ENCODE data around the gene NOTCH2. TPM values are rescaled to one million over a fixed set of nuclear protein-coding genes. Genes with fewer than 3 reads are reported as not detected.
A peak's percentile ranks its signal among the peaks of the same experiment; 100 is the strongest.
"Not testable (repeated sequence)": the region's sequence is repeated elsewhere in the genome, so short reads cannot be mapped to it uniquely, and the experiment has no call there.

NOTCH2 gene
- total and polyA plus RNA-seq, 4 donors, result 43.7 to 131 (median 78.1) TPM

DNA sequence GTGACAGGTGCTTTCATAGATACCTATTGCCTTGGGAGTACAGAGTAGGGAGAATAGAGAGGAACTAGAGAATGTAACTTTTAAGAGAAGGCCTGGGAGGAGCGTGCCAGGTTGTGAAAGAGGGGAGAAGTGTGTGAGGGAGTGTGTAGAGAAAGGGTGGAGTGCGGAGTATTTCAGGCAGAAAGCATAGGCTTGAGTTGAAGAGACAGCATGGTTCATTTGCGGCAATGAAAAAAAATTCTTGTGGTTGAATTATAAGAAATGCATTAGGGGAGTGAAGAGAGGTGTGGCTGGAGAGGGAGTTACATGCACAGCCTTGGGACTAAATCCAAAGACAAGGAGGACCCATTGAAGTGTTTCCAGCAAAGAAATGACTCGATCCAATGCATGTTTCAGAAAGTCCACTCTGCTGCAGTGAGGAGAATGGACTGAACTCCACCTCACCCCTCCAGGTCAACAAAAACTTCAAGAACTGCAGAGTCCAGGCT is 91.4 kb downstream of the NOTCH2 start:
- H3K4me1 ChIP-seq (ENCODE audit: control insufficient read depth, insufficient read depth, low read length), result peaks cover 6% of the 10 kb centered on the region
- peak in 1 of 6 donors; percentile 51 for DNase-seq (ENCODE audit: low read depth in 4 of 6, low spot score in 6 of 6)
- peak overlapping the region; percentile 17 for H3K27ac ChIP-seq (ENCODE audit: low read depth, low read length)
- no peak overlapping the region for H3K4me3 ChIP-seq (ENCODE audit: low read depth, low read length)
- no peaks in the 10 kb centered on the region for H3K36me3 ChIP-seq (ENCODE audit: control insufficient read depth, insufficient read depth, low read length)
- H3K9me3 ChIP-seq (ENCODE audit: control insufficient read depth, insufficient read depth, low read length), result no peaks in the 10 kb centered on the region
- 72% methylated on average over 4 of the region's 4 CpGs for WGBS (ENCODE audit: insufficient coverage)
- H3K27me3 ChIP-seq (ENCODE audit: control insufficient read depth, insufficient read depth, low read length), result no peaks in the 10 kb centered on the region

DNA sequence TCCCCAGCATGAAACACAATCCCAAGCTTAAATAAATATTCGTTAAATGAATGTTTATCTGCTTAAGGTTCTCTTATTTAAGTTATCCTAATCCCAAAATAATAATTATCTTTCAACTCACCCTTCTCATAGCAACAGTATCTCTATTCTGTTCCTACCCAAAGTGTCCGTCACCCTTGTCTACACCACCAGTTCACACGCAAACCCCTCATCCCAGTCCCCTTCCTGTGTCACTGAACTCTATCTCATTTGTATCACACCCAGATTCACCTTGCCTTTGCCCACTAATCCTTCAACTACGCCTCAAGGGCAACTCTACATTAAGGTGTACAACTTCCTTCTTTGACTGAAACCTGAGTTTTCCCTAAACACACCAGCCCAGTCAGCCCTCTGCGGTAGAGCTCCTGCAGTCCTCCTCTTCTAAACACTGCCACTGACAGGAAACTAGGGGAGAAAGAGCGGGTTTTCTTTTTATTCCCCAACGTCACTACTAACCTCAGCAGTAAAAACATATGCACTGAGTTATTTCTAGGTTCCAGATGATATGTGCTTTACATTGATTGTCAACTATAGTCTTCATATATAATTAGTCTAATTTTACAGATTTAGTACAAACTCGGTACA is 92.2 kb downstream of the NOTCH2 start:
- not testable (repeated sequence) for H3K4me1 ChIP-seq (ENCODE audit: control insufficient read depth, insufficient read depth, low read length); H3K27ac ChIP-seq (ENCODE audit: low read depth, low read length); H3K4me3 ChIP-seq (ENCODE audit: low read depth, low read length); H3K36me3 ChIP-seq (ENCODE audit: control insufficient read depth, insufficient read depth, low read length); H3K9me3 ChIP-seq (ENCODE audit: control insufficient read depth, insufficient read depth, low read length); DNase-seq (ENCODE audit: low read depth in 4 of 6, low spot score in 6 of 6); H3K27me3 ChIP-seq (ENCODE audit: control insufficient read depth, insufficient read depth, low read length)
- WGBS (ENCODE audit: insufficient coverage), result 93% methylated on average over 2 of the region's 8 CpGs

- not testable (repeated sequence) for H3K4me1 ChIP-seq (ENCODE audit: control insufficient read depth, insufficient read depth, low read length); H3K27me3 ChIP-seq (ENCODE audit: control insufficient read depth, insufficient read depth, low read length); H3K4me3 ChIP-seq (ENCODE audit: low read depth, low read length); H3K27ac ChIP-seq (ENCODE audit: low read depth, low read length); H3K36me3 ChIP-seq (ENCODE audit: control insufficient read depth, insufficient read depth, low read length); H3K9me3 ChIP-seq (ENCODE audit: control insufficient read depth, insufficient read depth, low read length); DNase-seq (ENCODE audit: low read depth in 4 of 6, low spot score in 6 of 6)
- WGBS (ENCODE audit: insufficient coverage), result 50% methylated on average over 1 of the region's 5 CpGs
Measured at GRCh38 chr1:119975582-119976254, 93.7 kb downstream of the NOTCH2 start.

DNA sequence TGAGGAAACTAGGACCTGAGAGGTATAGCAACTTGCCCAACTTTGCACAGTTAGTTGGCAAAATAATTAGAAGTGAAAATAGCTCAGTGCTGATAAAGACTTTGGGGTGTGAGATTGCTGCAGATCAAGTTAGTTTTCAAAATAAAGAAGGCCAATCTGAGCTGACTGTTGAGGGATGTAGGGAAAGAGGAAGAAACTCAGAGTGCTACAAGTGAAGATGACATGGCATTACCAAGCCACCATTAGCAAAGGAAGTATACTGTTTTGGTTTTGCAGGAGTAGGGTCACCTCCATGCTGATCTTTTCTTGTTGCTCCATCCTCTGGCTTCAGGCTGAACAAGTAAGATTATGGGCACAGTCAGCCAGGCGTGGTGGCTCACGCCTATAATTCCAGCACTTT is 94.5 kb downstream of the NOTCH2 start:
- Histone ChIP-seq H3K27ac (ENCODE audit: low read depth, low read length) (no peak overlapping the region), H3K9me3 (ENCODE audit: control insufficient read depth, insufficient read depth, low read length) (no peaks in the 10 kb centered on the region), H3K4me1 (ENCODE audit: control insufficient read depth, insufficient read depth, low read length) (peaks cover 6% of the 10 kb centered on the region), H3K27me3 (ENCODE audit: control insufficient read depth, insufficient read depth, low read length) (no peaks in the 10 kb centered on the region), H3K4me3 (ENCODE audit: low read depth, low read length) (no peak overlapping the region), H3K36me3 (ENCODE audit: control insufficient read depth, insufficient read depth, low read length) (peaks cover 3% of the 10 kb centered on the region)
- WGBS (ENCODE audit: insufficient coverage), result 100% methylated on average over 2 of the region's 2 CpGs
- no peak for DNase-seq (ENCODE audit: low read depth in 4 of 6, low spot score in 6 of 6)

DNA sequence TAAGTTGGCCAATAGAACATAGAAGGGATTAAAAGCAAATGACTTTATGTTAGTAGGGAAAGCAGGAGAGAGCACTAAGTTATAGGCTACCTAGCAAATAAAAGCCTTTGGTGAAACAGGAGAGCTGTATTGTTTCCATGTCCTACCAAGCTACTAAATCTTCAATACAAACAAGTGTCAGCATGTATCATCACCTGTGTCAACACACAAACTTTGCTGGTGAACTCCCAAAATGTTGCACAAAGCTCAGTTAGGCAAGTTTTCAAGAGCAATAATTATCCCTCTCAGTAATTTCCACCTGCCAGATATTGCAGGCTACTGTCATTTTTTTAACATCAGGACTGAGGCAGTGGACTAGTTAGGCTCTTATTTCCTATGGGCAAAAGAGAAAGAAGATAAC is 95.4 kb downstream of the NOTCH2 start:
- peaks cover 3% of the 10 kb centered on the region for H3K36me3 ChIP-seq (ENCODE audit: control insufficient read depth, insufficient read depth, low read length)
- H3K4me3 ChIP-seq (ENCODE audit: low read depth, low read length), result no peak overlapping the region
- DNase-seq (ENCODE audit: low read depth in 4 of 6, low spot score in 6 of 6), result no peak
- H3K27me3 ChIP-seq (ENCODE audit: control insufficient read depth, insufficient read depth, low read length), result no peaks in the 10 kb centered on the region
- H3K4me1 ChIP-seq (ENCODE audit: control insufficient read depth, insufficient read depth, low read length), result peaks cover 6% of the 10 kb centered on the region
- no peak overlapping the region for H3K27ac ChIP-seq (ENCODE audit: low read depth, low read length)
- no peaks in the 10 kb centered on the region for H3K9me3 ChIP-seq (ENCODE audit: control insufficient read depth, insufficient read depth, low read length)

GRCh38 chr1:119971710-119972570 is 97.5 kb downstream of the NOTCH2 start:
- Histone ChIP-seq H3K4me3 (ENCODE audit: low read depth, low read length) (no peak overlapping the region), H3K9me3 (ENCODE audit: control insufficient read depth, insufficient read depth, low read length) (no peaks in the 10 kb centered on the region), H3K27me3 (ENCODE audit: control insufficient read depth, insufficient read depth, low read length) (no peaks in the 10 kb centered on the region), H3K4me1 (ENCODE audit: control insufficient read depth, insufficient read depth, low read length) (no peaks in the 10 kb centered on the region), H3K27ac (ENCODE audit: low read depth, low read length) (no peak overlapping the region), H3K36me3 (ENCODE audit: control insufficient read depth, insufficient read depth, low read length) (peaks cover 3% of the 10 kb centered on the region)
- DNase-seq (ENCODE audit: low read depth in 4 of 6, low spot score in 6 of 6), result no peak
- WGBS (ENCODE audit: insufficient coverage), result 100% methylated on average over 2 of the region's 4 CpGs

DNA sequence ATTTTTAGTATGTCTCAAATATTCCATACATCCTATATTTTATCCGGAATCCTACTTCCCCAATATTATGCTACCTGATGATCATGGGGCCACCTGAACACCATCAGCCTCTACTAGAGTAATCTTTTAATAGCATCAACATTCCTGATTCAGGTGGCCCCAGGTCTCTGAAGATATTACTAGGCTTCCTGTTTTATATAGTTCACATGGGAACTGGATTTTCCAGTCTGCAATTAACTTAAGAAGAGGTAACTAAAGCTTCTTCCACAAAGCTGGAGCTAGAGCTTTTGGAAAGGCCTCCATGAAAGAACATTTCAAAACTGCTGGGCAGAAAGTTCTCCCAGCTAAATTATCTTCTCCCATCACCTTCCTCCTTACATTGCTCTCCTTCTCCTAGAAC is 100.9 kb downstream of the NOTCH2 start:
- Histone ChIP-seq H3K4me3 (ENCODE audit: low read depth, low read length) (no peak overlapping the region), H3K4me1 (ENCODE audit: control insufficient read depth, insufficient read depth, low read length) (peaks cover 8% of the 10 kb centered on the region), H3K27ac (ENCODE audit: low read depth, low read length) (no peak overlapping the region), H3K9me3 (ENCODE audit: control insufficient read depth, insufficient read depth, low read length) (no peaks in the 10 kb centered on the region), H3K36me3 (ENCODE audit: control insufficient read depth, insufficient read depth, low read length) (peaks cover 5% of the 10 kb centered on the region), H3K27me3 (ENCODE audit: control insufficient read depth, insufficient read depth, low read length) (no peaks in the 10 kb centered on the region)
- WGBS (ENCODE audit: insufficient coverage), result no CpG with 5 or more reads among the region's 1 CpG
- no peak for DNase-seq (ENCODE audit: low read depth in 4 of 6, low spot score in 6 of 6)

GRCh38 chr1:119968068-119968492 is 101.4 kb downstream of the NOTCH2 start:
- Histone ChIP-seq H3K36me3 (ENCODE audit: control insufficient read depth, insufficient read depth, low read length) (peaks cover 5% of the 10 kb centered on the region), H3K27ac (ENCODE audit: low read depth, low read length) (no peak overlapping the region), H3K27me3 (ENCODE audit: control insufficient read depth, insufficient read depth, low read length) (no peaks in the 10 kb centered on the region), H3K4me3 (ENCODE audit: low read depth, low read length) (no peak overlapping the region), H3K9me3 (ENCODE audit: control insufficient read depth, insufficient read depth, low read length) (no peaks in the 10 kb centered on the region), H3K4me1 (ENCODE audit: control insufficient read depth, insufficient read depth, low read length) (peaks cover 8% of the 10 kb centered on the region)
- no peak for DNase-seq (ENCODE audit: low read depth in 4 of 6, low spot score in 6 of 6)
- 100% methylated on average over 1 of the region's 1 CpG for WGBS (ENCODE audit: insufficient coverage)

DNA sequence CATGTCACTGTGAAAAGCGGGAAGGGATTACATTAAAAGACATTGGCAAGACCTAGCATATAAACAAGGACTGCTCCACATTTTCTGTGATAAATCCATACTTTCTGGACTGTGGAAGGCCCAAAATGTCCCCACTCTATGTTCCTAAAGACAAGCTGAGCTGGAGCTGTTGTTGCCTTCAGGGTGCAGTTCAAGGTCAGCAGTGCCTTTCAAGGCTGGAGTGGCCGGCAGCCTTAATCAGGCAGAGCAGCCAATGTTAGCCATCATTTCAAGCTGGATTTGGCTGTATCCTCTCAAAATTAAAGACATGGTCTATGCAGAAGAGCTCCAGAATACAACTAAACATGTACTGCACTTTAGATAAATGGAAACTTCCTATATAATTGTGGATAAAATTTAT is 102.8 kb downstream of the NOTCH2 start:
- no peaks in the 10 kb centered on the region for H3K27me3 ChIP-seq (ENCODE audit: control insufficient read depth, insufficient read depth, low read length)
- peaks cover 5% of the 10 kb centered on the region for H3K36me3 ChIP-seq (ENCODE audit: control insufficient read depth, insufficient read depth, low read length)
- DNase-seq (ENCODE audit: low read depth in 4 of 6, low spot score in 6 of 6), result no peak
- H3K4me3 ChIP-seq (ENCODE audit: low read depth, low read length), result no peak overlapping the region
- peak overlapping the region; percentile 25 for H3K27ac ChIP-seq (ENCODE audit: low read depth, low read length)
- H3K9me3 ChIP-seq (ENCODE audit: control insufficient read depth, insufficient read depth, low read length), result no peaks in the 10 kb centered on the region
- peaks cover 8% of the 10 kb centered on the region for H3K4me1 ChIP-seq (ENCODE audit: control insufficient read depth, insufficient read depth, low read length)
- 72% methylated on average over 2 of the region's 2 CpGs for WGBS (ENCODE audit: insufficient coverage)
